Ammon's horn (tissue), 1 donor: ENCODE results near the gene CCDC88A.
A peak's percentile ranks its signal among the peaks of the same experiment; 100 is the strongest.
"Not testable (repeated sequence)": the region's sequence is repeated elsewhere in the genome, so short reads cannot be mapped to it uniquely, and the experiment has no call there.

Experiments
- DNase-seq: peaks from one replicate; pipeline ENCODE4 v3.0.0-alpha.2; 2016; ENCODE audit warnings: low spot score

Gene CCDC88A

GRCh38 chr2:55302241-55302640 lies 117.4 kb downstream of the CCDC88A start:
- no peak for DNase-seq

- DNase-seq: no peak
Observed at GRCh38 chr2:55301277-55301676, 118.4 kb downstream of the CCDC88A start.

GRCh38 chr2:55296393-55296792 lies 123.3 kb downstream of the CCDC88A start:
- DNase-seq: no peak

GRCh38 chr2:55283083-55283482 lies 136.6 kb downstream of the CCDC88A start:
- no peak for DNase-seq

GRCh38 chr2:55282110-55282917 lies 137.3 kb downstream of the CCDC88A start:
- peak; percentile 90 for DNase-seq

GRCh38 chr2:55280851-55281546 lies 138.7 kb downstream of the CCDC88A start:
- not testable (repeated sequence) for DNase-seq

GRCh38 chr2:55279859-55280424 lies 139.7 kb downstream of the CCDC88A start:
- not testable (repeated sequence) for DNase-seq

GRCh38 chr2:55279214-55279835 lies 140.3 kb downstream of the CCDC88A start:
- not testable (repeated sequence) for DNase-seq

GRCh38 chr2:55277310-55277709 lies 142.3 kb downstream of the CCDC88A start:
- no peak for DNase-seq

- DNase-seq: not testable (repeated sequence)
Observed at GRCh38 chr2:55274346-55274745, 145.3 kb downstream of the CCDC88A start.

GRCh38 chr2:55269645-55269990 lies 150.0 kb downstream of the CCDC88A start:
- DNase-seq: no peak

GRCh38 chr2:55268907-55269644 lies 150.6 kb downstream of the CCDC88A start, which contains the start of gene MTIF2:
TSS of gene MTIF2 (minus strand) at chr2:55269231. CDS start at chr2:55263858, 5,373 bp downstream.
- DNase-seq: peak; percentile 93

- no peak for DNase-seq
Observed at GRCh38 chr2:55268288-55268906, 151.3 kb downstream of the CCDC88A start.

- DNase-seq: not testable (repeated sequence)
Observed at GRCh38 chr2:55259586-55259985, 160.1 kb downstream of the CCDC88A start.

- DNase-seq: no peak
Observed at GRCh38 chr2:55252832-55253231, 166.8 kb downstream of the CCDC88A start.

GRCh38 chr2:55247025-55247424 lies 172.6 kb downstream of the CCDC88A start:
- no peak for DNase-seq

GRCh38 chr2:55245411-55245810 lies 174.2 kb downstream of the CCDC88A start:
- no peak for DNase-seq

GRCh38 chr2:55242617-55243016 lies 177.0 kb downstream of the CCDC88A start:
- no peak for DNase-seq

GRCh38 chr2:55241582-55241981 lies 178.1 kb downstream of the CCDC88A start:
- not testable (repeated sequence) for DNase-seq

- no peak for DNase-seq
Observed at GRCh38 chr2:55239656-55240222, 179.9 kb downstream of the CCDC88A start.
